A549 (cell line): Measurements from ENCODE around the gene INSIG1. TPM values are rescaled to one million over a fixed set of nuclear protein-coding genes. Genes with fewer than 3 reads are reported as not detected.

Experiments used
- ATAC-seq, 2 experiments: fragments of 200-7000 bp in 1 of 2; fragments of >200 bp in 1 of 2; cut with Nextera tagmentation in 1 of 2; cut with Tn5 transposase in 1 of 2; 3 replicates each; pipeline versions ENCODE4 v1.8.0 to v1.9.1; 2018 to 2020; ENCODE audit warnings: mild to moderate bottlenecking in 1 of 2, moderate library complexity in 1 of 2
- CTCF ChIA-PET: fragments of 300-600 bp; sonication (Branson Sonifier 250); formaldehyde crosslinking; extraction: SDS; loops from one replicate; lab custom pipeline; 2021; ENCODE audit warnings: antibody characterized with exemption, inconsistent platforms; lab: Yijun Ruan, JAX
- POLR2A ChIA-PET: fragments of 350-600 bp; formaldehyde crosslinking; extraction: SDS; loops from one replicate; lab custom pipeline; 2021; ENCODE audit warnings: antibody characterized with exemption, inconsistent platforms; lab: Yijun Ruan, JAX
- DNase-seq, 2 experiments: peaks; one replicate each; pipeline versions ENCODE4 v3.0.0 to v3.0.0-alpha.2; 2011 to 2016; ENCODE audit warnings: low read depth in 1 of 2, low spot score in 1 of 2
- FAIRE-seq: peaks from 2 replicates; lab custom pipeline; 2011; peaks lifted over from hg19 to GRCh38; lab: Jason Lieb, UNC
- H3K27ac ChIP-seq, 2 experiments: fragments of >200 bp; sonication (Bioruptor Twin); formaldehyde crosslinking; 3 replicates each; pipeline ENCODE4 v1.5.1; 2016 to 2017
- H3K4me1 ChIP-seq: fragments of >200 bp; sonication (Bioruptor Twin); formaldehyde crosslinking; 3 replicates; pipeline ENCODE4 v1.6.1; 2016
- H3K4me2 ChIP-seq: fragments of >200 bp; sonication (Bioruptor Twin); formaldehyde crosslinking; 3 replicates; pipeline ENCODE4 v1.6.1; 2016
- H3K4me3 ChIP-seq: fragments of >200 bp; sonication (Bioruptor Twin); formaldehyde crosslinking; 3 replicates; pipeline ENCODE4 v1.5.1; 2016
- H3K9me3 ChIP-seq: fragments of >200 bp; sonication (Bioruptor Twin); formaldehyde crosslinking; 3 replicates; pipeline ENCODE4 v1.6.1; 2016
- ATOH8 ChIP-seq: fragments of 250-450 bp; sonication (Bioruptor Pico); IDR thresholded peaks from 2 replicates; pipeline ENCODE4 v1.5.0; 2020; ENCODE audit warnings: low read depth, mild to moderate bottlenecking, moderate library complexity
- BHLHE40 ChIP-seq: IDR thresholded peaks from 2 replicates; pipeline ENCODE4 v1.6.1; 2012; ENCODE audit warnings: low read depth, low read length, inconsistent platforms
- CBX8 ChIP-seq: fragments of 200-600 bp; sonication (generic); IDR thresholded peaks from 2 replicates; pipeline ENCODE4 v1.6.1; 2016
- CEBPB ChIP-seq, 2 experiments: fragments of >200 bp in 1 of 2; sonication (Bioruptor Twin) in 1 of 2; formaldehyde crosslinking in 1 of 2; IDR thresholded peaks; 2 replicates each; pipeline ENCODE4 v1.6.1; 2012 to 2016
- CHD2 ChIP-seq: fragments of 150-350 bp; IDR thresholded peaks from 2 replicates; pipeline ENCODE4 v1.6.1; 2014; ENCODE audit warnings: low read length; ENCODE audit not compliant: partially characterized antibody
- CTCF ChIP-seq: fragments of >200 bp; sonication (Bioruptor Twin); formaldehyde crosslinking; IDR thresholded peaks from 3 replicates; pipeline ENCODE4 v1.5.1; 2016
- EHF ChIP-seq: fragments of 250-450 bp; sonication (Bioruptor Pico); IDR thresholded peaks from 2 replicates; pipeline ENCODE4 v1.5.0; 2020; ENCODE audit warnings: mild to moderate bottlenecking
- ELK1 ChIP-seq: fragments of 150-350 bp; IDR thresholded peaks from 2 replicates; pipeline ENCODE4 v1.6.1; 2014; ENCODE audit warnings: low read depth, mild to moderate bottlenecking, low read length
- EP300 ChIP-seq, 2 experiments: fragments of >200 bp; sonication (Bioruptor Twin); formaldehyde crosslinking; IDR thresholded peaks; 2 replicates in 1 of 2; 3 replicates in 1 of 2; pipeline ENCODE4 v1.6.1; 2016 to 2017
- ESRRA ChIP-seq: fragments of 150-350 bp; IDR thresholded peaks from 2 replicates; pipeline ENCODE4 v1.6.1; 2014; ENCODE audit warnings: mild to moderate bottlenecking, low read length, borderline replicate concordance
- FOSB ChIP-seq: fragments of 250-450 bp; sonication (Bioruptor Pico); IDR thresholded peaks from 2 replicates; pipeline ENCODE4 v1.5.0; 2020; ENCODE audit warnings: mild to moderate bottlenecking, moderate library complexity
- FOSL2 ChIP-seq, 2 experiments: fragments of 450-650 bp in 1 of 2; fragments of >200 bp in 1 of 2; sonication (Bioruptor Twin) in 1 of 2; formaldehyde crosslinking; IDR thresholded peaks; 2 replicates each; pipeline versions ENCODE4 v1.5.0 to v1.6.1; 2016 to 2020; ENCODE audit warnings: mild to moderate bottlenecking in 1 of 2, moderate library complexity in 1 of 2
- FOXS1 ChIP-seq: fragments of 250-450 bp; sonication (Bioruptor Pico); IDR thresholded peaks from 2 replicates; pipeline ENCODE4 v1.5.0; 2020; ENCODE audit warnings: mild to moderate bottlenecking, moderate library complexity
- HES2 ChIP-seq: fragments of >200 bp; sonication (Bioruptor Twin); formaldehyde crosslinking; IDR thresholded peaks from 2 replicates; pipeline ENCODE4 v1.6.1; 2016
- KDM1A ChIP-seq: fragments of 200-600 bp; sonication (generic); IDR thresholded peaks from 2 replicates; pipeline ENCODE4 v1.6.1; 2016; ENCODE audit warnings: low read depth, mild to moderate bottlenecking
- KDM5A ChIP-seq: fragments of 200-600 bp; sonication (generic); IDR thresholded peaks from 2 replicates; pipeline ENCODE4 v1.6.1; 2016; ENCODE audit warnings: antibody characterized with exemption, mild to moderate bottlenecking
- MAX ChIP-seq: IDR thresholded peaks from 2 replicates; pipeline ENCODE4 v1.6.1; 2012
- REST ChIP-seq: fragments of 200-600 bp; sonication (generic); IDR thresholded peaks from 2 replicates; pipeline ENCODE4 v1.6.1; 2016; ENCODE audit warnings: antibody characterized with exemption, mild to moderate bottlenecking, moderate library complexity
- RFX5 ChIP-seq: fragments of 450-650 bp; IDR thresholded peaks from 2 replicates; pipeline ENCODE4 v1.7.1; 2014; ENCODE audit warnings: antibody characterized with exemption, mild to moderate bottlenecking, moderate library complexity
- RNF2 ChIP-seq: fragments of 200-600 bp; sonication (generic); IDR thresholded peaks from 2 replicates; pipeline ENCODE4 v1.6.1; 2016; ENCODE audit warnings: low read depth, mild to moderate bottlenecking, antibody characterized with exemption, moderate library complexity, borderline replicate concordance
- TP53 ChIP-seq: fragments of 250-450 bp; sonication (Bioruptor Pico); IDR thresholded peaks from 2 replicates; pipeline ENCODE4 v1.5.0; 2021; ENCODE audit warnings: mild to moderate bottlenecking, moderate library complexity
- ZC3H11A ChIP-seq: fragments of 450-650 bp; IDR thresholded peaks from 2 replicates; pipeline ENCODE4 v1.6.1; 2014; ENCODE audit warnings: antibody characterized with exemption, mild to moderate bottlenecking
- WGBS: methylation state at CpG from one replicate; pipeline ENCODE4 v1.1.6; 2017; ENCODE audit errors: missing lambda C conversion rate; 5-methylcytosine and 5-hydroxymethylcytosine counted together
- polyA plus RNA-seq, 4 experiments: library from polyadenylated mRNA; depleted of rRNA in 3 of 4; stranded (reverse); fragments of >200 nt; fragmentation: RNase III in 1 of 4; extraction: RNeasy Plus Mini Kit Qiagen cat#74134 plus additional on column Dnase treatment in 1 of 4; gene quantifications; 2 replicates in 3 of 4; 3 replicates in 1 of 4; pipeline ENCODE4 v1.2.3, GENCODE V29; 2011 to 2017

INSIG1 gene
- polyA plus RNA-seq, 2 of the 4 experiments (the other 2 are of a cell fraction) = 19.7 to 33.4 TPM

GRCh38 chr7:155259866-155260497 lies 37.7 kb upstream of the INSIG1 start (continued):
- TF ChIP-seq ELK1 (no peak), ESRRA (no peak), ZC3H11A (no peak), CEBPB (IDR thresholded peaks at IDR 0.05) (no peak)
- TF ChIP-seq, all 56 proteins: peak for 0

GRCh38 chr7:155260498-155260872 lies 37.2 kb upstream of the INSIG1 start:
- DNase-seq = no peak

GRCh38 chr7:155261031-155261985 lies 36.4 kb upstream of the INSIG1 start:
- no peak overlapping the region for H3K4me2 ChIP-seq
- WGBS = 69% methylated on average over 20 of the region's 21 CpGs
- no peaks in the 10 kb centered on the region for H3K9me3 ChIP-seq
- no peak for FAIRE-seq
- CTCF ChIA-PET = interaction anchor here (0.8 to 1.1 kb wide), 4 partner anchors 10 to 72 kb away, joined by 3 to 7 read pairs (median 3); no protein-coding TSS in a partner anchor
- no peak for DNase-seq
- H3K27ac ChIP-seq = no peak overlapping the region
- H3K4me1 ChIP-seq = no peaks in the 10 kb centered on the region
- ATAC-seq = peak; percentile 8 to 44; a peak in 3 of 6 replicates
- POLR2A ChIA-PET = no interaction called here
- H3K4me3 ChIP-seq = no peak overlapping the region
- no peak for TF ChIP-seq CBX8
- no peak for TF ChIP-seq KDM5A
- no peak for TF ChIP-seq ESRRA
- no peak for TF ChIP-seq EP300 (IDR thresholded peaks at IDR 0.05)
- no peak for TF ChIP-seq KDM1A
- no peak for TF ChIP-seq BHLHE40
- TF ChIP-seq CTCF = no peak
- TF ChIP-seq REST = no peak
- TF ChIP-seq FOSB (CRISPR knock-in tag) = no peak
- TF ChIP-seq CHD2 = no peak
- no peak for TF ChIP-seq FOXS1
- no peak for TF ChIP-seq RFX5
- TF ChIP-seq FOSL2 (IDR thresholded peaks at IDR 0.05) = no peak
- TF ChIP-seq FOSL2 (CRISPR knock-in tag; IDR thresholded peaks at IDR 0.05) = no peak

More at GRCh38 chr7:155260498-155260872, 37.2 kb upstream of the INSIG1 start:
- Histone ChIP-seq H3K27ac (no peak overlapping the region), H3K4me1 (no peaks in the 10 kb centered on the region), H3K4me2 (no peak overlapping the region), H3K9me3 (no peaks in the 10 kb centered on the region), H3K4me3 (no peak overlapping the region)
- no peak for TF ChIP-seq HES2
- no peak for TF ChIP-seq MAX
- no peak for TF ChIP-seq EHF (CRISPR knock-in tag)
- TF ChIP-seq TP53 = no peak
- TF ChIP-seq ATOH8 (CRISPR knock-in tag) = no peak
- TF ChIP-seq ESRRA = no peak
- TF ChIP-seq ZC3H11A = no peak
- no peak for TF ChIP-seq RFX5
- TF ChIP-seq RNF2 = no peak
- ChIA-PET CTCF (interaction anchor here (1.7 kb wide), 1 partner anchor 333 kb away, joined by 4 read pairs; no protein-coding TSS in a partner anchor), POLR2A (no interaction called here)
- WGBS = 80% methylated on average over 13 of the region's 13 CpGs
- ATAC-seq = no peak
- no peak for FAIRE-seq
